ENCODE data around the gene CPLANE1.

Gene CPLANE1

DNA sequence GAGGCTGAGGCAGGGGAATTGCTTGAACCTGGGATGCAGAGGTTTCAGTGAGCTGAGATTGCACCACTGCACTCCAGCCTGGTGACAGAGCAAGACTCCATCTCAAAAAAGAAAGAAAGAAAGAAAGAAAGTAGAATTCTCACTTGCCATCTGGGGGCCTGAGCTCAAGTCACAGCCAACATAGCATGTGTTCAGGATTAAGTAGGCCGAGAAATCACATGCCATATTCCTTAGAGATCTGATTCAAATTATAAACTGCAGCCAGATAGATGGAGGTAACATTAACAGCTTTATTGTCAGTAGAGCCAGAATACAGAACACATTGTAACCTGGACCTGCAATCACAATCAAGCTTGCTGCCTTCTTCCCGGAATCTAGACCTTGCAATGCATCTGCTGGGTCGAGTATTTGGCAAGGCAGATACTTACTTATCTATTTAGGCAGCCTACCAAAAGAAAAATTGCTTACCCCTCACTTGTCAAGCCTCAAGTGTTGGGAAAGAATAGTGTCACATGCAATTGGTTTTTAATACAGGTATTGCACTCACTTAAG lies 173.7 kb downstream of the CPLANE1 start:
- H3K4me3 Mint-ChIP-seq: no peak overlapping the region
- TF ChIP-seq, protein P1, sequence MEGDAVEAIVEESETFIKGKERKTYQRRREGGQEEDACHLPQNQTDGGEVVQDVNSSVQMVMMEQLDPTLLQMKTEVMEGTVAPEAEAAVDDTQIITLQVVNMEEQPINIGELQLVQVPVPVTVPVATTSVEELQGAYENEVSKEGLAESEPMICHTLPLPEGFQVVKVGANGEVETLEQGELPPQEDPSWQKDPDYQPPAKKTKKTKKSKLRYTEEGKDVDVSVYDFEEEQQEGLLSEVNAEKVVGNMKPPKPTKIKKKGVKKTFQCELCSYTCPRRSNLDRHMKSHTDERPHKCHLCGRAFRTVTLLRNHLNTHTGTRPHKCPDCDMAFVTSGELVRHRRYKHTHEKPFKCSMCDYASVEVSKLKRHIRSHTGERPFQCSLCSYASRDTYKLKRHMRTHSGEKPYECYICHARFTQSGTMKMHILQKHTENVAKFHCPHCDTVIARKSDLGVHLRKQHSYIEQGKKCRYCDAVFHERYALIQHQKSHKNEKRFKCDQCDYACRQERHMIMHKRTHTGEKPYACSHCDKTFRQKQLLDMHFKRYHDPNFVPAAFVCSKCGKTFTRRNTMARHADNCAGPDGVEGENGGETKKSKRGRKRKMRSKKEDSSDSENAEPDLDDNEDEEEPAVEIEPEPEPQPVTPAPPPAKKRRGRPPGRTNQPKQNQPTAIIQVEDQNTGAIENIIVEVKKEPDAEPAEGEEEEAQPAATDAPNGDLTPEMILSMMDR (IDR thresholded peaks at IDR 0.05; ENCODE audit: unreplicated experiment in 3 of 3): no peak
- peaks cover 2% of the 10 kb centered on the region for H3K9me3 Mint-ChIP-seq
- no peaks in the 10 kb centered on the region for H3K27me3 Mint-ChIP-seq (ENCODE audit: low read depth)
- H3K27ac Mint-ChIP-seq: no peak overlapping the region
- no peaks in the 10 kb centered on the region for H3K4me1 Mint-ChIP-seq
- H3K36me3 Mint-ChIP-seq (ENCODE audit: low read depth): peaks cover 29% of the 10 kb centered on the region

DNA sequence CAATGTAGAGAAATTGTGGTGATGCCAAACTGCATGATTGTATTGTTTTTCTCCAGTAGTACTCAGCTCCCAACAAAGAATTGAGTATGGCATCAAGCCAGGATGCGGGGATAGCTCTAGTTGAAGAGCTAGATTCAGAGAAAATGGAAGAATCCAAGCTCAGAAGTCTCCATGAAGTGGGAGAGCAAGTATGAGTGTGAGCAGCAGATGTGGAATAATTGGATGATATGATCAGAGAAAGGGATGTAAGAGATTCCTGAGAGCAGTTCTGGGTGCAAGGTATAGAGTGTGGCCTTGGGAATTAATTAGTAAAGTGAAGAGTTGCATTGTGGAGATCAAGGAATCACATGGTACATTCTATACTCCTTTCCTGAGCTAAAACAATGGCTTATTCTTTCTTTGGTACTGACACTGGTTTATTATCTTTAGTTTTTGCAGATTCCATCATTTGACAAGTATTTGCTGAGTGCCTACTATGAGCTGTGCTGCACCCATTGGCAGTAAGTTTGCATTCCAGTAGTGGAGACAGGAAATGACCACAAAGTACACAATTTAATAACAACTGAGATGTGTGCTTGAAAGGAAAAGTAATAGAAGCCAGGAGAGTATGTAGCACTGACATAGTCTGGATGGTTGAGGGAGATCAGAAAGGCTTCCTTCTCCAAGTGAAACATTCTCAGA lies 177.1 kb downstream of the CPLANE1 start:
- H3K4me3 Mint-ChIP-seq: no peak overlapping the region
- no peak overlapping the region for H3K27ac Mint-ChIP-seq
- peaks cover 4% of the 10 kb centered on the region for H3K36me3 Mint-ChIP-seq (ENCODE audit: low read depth)
- TF ChIP-seq, protein P1 (IDR thresholded peaks at IDR 0.05; ENCODE audit: unreplicated experiment in 3 of 3): no peak
- no peaks in the 10 kb centered on the region for H3K4me1 Mint-ChIP-seq
- no peaks in the 10 kb centered on the region for H3K9me3 Mint-ChIP-seq
- H3K27me3 Mint-ChIP-seq (ENCODE audit: low read depth): no peaks in the 10 kb centered on the region

DNA sequence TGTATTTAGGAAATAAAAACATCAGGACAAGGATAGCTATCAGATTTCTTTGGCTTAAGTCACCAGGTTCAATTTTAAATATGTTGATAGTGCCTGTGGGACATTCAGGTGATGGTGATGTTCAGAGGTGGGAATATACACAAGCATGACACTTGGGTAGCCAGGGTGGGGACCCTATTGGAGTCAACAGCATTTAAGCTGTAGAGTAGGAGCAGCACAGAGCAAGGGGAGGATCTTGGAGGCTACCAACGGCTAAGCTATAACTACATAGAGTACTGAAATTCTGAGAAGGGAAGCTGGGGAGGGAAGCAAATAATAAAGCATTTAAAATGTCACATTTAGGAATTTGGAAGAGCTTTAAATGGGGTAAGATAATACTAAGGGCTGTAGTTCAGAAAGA lies 177.7 kb downstream of the CPLANE1 start:
- H3K9me3 Mint-ChIP-seq: no peaks in the 10 kb centered on the region
- no peaks in the 10 kb centered on the region for H3K4me1 Mint-ChIP-seq
- H3K27ac Mint-ChIP-seq: no peak overlapping the region
- TF ChIP-seq, protein P1 (IDR thresholded peaks at IDR 0.05; ENCODE audit: unreplicated experiment in 3 of 3): no peak
- H3K36me3 Mint-ChIP-seq (ENCODE audit: low read depth): peaks cover 1% of the 10 kb centered on the region
- no peaks in the 10 kb centered on the region for H3K27me3 Mint-ChIP-seq (ENCODE audit: low read depth)
- H3K4me3 Mint-ChIP-seq: no peak overlapping the region

DNA sequence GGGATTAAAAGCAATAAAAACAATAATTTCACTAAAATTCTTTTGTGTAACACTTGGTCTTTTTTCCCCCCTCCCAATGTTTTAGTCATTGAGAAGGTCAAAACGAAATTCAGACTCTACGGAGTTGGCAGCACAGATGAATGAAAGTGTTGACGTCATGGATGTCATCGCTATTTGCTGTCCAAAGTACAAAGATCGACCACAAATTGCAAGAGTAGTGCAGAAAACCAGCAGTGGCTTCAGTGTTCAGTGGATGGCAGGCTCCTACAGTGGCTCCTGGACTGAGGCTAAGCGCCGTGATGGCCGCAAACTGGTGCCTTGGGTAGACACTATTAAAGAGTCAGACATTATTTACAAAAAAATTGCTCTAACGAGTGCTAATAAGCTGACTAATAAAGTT lies 184.7 kb downstream of the CPLANE1 start:
- Mint-ChIP-seq H3K9me3 (no peaks in the 10 kb centered on the region), H3K36me3 (ENCODE audit: low read depth) (peaks cover 42% of the 10 kb centered on the region), H3K4me3 (no peak overlapping the region), H3K27me3 (ENCODE audit: low read depth) (no peaks in the 10 kb centered on the region), H3K27ac (no peak overlapping the region), H3K4me1 (no peaks in the 10 kb centered on the region)
- TF ChIP-seq, protein P1 (IDR thresholded peaks at IDR 0.05; ENCODE audit: unreplicated experiment in 3 of 3): no peak

DNA sequence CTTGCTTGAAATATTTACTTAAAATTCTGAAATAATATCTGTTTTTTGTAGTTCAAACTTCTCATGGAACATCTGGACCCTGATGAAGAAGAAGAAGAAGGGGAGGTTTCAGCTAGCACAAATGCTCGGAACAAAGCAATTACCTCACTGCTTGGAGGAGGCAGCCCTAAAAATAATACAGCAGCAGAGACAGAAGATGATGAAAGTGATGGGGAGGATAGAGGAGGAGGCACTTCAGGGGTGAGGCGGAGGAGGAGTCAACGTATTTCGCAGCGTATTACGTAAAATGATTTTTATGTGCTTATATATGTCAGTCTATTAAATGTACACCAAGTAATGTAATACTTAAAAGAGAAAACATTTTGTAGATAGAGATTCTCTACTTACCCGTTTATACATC lies 185.4 kb downstream of the CPLANE1 start:
- TF ChIP-seq, protein P1 (IDR thresholded peaks at IDR 0.05; ENCODE audit: unreplicated experiment in 3 of 3): no peak
- Mint-ChIP-seq H3K36me3 (ENCODE audit: low read depth) (peaks cover 46% of the 10 kb centered on the region), H3K27ac (no peak overlapping the region), H3K27me3 (ENCODE audit: low read depth) (no peaks in the 10 kb centered on the region), H3K4me3 (no peak overlapping the region), H3K4me1 (no peaks in the 10 kb centered on the region), H3K9me3 (no peaks in the 10 kb centered on the region)

DNA sequence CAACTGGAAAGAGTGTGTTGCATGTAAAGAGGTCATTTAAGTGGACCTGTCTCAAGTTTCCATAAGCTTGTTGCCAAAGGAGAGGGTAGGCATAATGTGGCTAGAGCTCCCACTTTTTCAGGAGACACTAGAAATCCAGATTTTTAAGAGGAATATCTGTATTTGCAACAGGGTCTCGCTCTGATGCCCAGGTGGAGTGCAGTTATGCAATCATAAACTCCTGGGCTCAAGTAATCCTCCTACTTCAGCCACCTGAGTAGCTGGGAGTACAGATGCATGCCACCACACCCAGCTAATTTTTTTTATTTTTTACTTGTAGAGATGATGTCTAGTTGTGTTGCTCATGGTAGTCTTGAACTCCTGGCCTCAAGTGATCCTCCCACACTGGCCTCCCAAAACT lies 189.1 kb downstream of the CPLANE1 start:
- Mint-ChIP-seq H3K27me3 (ENCODE audit: low read depth) (no peaks in the 10 kb centered on the region), H3K4me1 (no peaks in the 10 kb centered on the region), H3K4me3 (no peak overlapping the region), H3K27ac (no peak overlapping the region), H3K36me3 (ENCODE audit: low read depth) (peaks cover 63% of the 10 kb centered on the region), H3K9me3 (no peaks in the 10 kb centered on the region)
- TF ChIP-seq, protein P1 (IDR thresholded peaks at IDR 0.05; ENCODE audit: unreplicated experiment in 3 of 3): no peak
